H1 (cell line): Measurements from ENCODE around the gene PAK2. TPM values are rescaled to one million over a fixed set of nuclear protein-coding genes. Genes with fewer than 3 reads are reported as not detected.

Experiments used
- CREB1 ChIP-seq: IDR thresholded peaks from 2 replicates; pipeline ENCODE4 v1.6.1; 2012; ENCODE audit warnings: inconsistent platforms
- CTBP2 ChIP-seq: IDR thresholded peaks from 2 replicates; pipeline ENCODE4 v1.7.0; 2011; ENCODE audit warnings: borderline replicate concordance, mild to moderate bottlenecking, moderate library complexity, mixed read lengths, low read length; ENCODE audit not compliant: insufficient read depth, insufficient read length
- POU5F1 ChIP-seq: IDR thresholded peaks from 2 replicates; pipeline ENCODE4 v1.6.1; 2011; ENCODE audit warnings: low read depth, mild to moderate bottlenecking, low read length, moderate library complexity
- RAD21 ChIP-seq, 2 experiments: IDR thresholded peaks in 1 of 2; conservative IDR thresholded peaks in 1 of 2; 2 replicates each; pipeline ENCODE4 v1.6.1; 2011; ENCODE audit warnings: low read depth in 2 of 2, low read length in 2 of 2, improper control_type of control experiment in 1 of 2, inconsistent platforms in 1 of 2, mild to moderate bottlenecking in 1 of 2, moderate library complexity in 1 of 2
- RXRA ChIP-seq: IDR thresholded peaks from 2 replicates; pipeline ENCODE4 v1.6.1; 2011; ENCODE audit warnings: low read depth, mild to moderate bottlenecking, low read length, moderate library complexity; ENCODE audit not compliant: insufficient read depth
- SIX5 ChIP-seq: IDR thresholded peaks from 2 replicates; pipeline ENCODE4 v1.6.1; 2011; ENCODE audit warnings: mild to moderate bottlenecking, low read depth, low read length
- TAF1 ChIP-seq: IDR thresholded peaks from 2 replicates; pipeline ENCODE4 v1.6.1; 2011; ENCODE audit warnings: mild to moderate bottlenecking, low read depth, low read length
- TBP ChIP-seq: IDR thresholded peaks from 2 replicates; pipeline ENCODE4 v1.6.1; 2011; ENCODE audit warnings: low read depth, low read length, improper control_type of control experiment
- ZNF274 ChIP-seq: IDR thresholded peaks from 2 replicates; pipeline ENCODE4 v1.7.0; 2012; ENCODE audit warnings: low read length, borderline replicate concordance; ENCODE audit errors: extremely low read depth
- polyA plus RNA-seq, 7 experiments: library from polyadenylated mRNA; depleted of rRNA in 3 of 7; stranded (reverse) in 5 of 7; unstranded in 2 of 7; fragments of >200 nt in 5 of 7; fragments of 200-250 nt in 2 of 7; gene quantifications; 1 replicate in 5 of 7; 2 replicates in 1 of 7; 4 replicates in 1 of 7; pipeline versions ENCODE4 v1.2.1 to v1.2.3, GENCODE V29; 2011 to 2013; ENCODE audit warnings: missing spikeins in 2 of 7, mixed read lengths in 2 of 7
- total RNA-seq: library from RNA; stranded (reverse); fragmentation: NEBNext Ultra II Directional; extraction: Animal tissue kit (Norgen Biotek cat#: 25700); gene quantifications from 2 replicates; pipeline ENCODE4 v1.2.1, GENCODE V29; 2021

The PAK2 gene
- total and polyA plus RNA-seq, 2 of the 8 experiments (the other 6 are each of a cell fraction or from before 2014, with no cell fraction given): 13.1 to 60.5 TPM

DNA sequence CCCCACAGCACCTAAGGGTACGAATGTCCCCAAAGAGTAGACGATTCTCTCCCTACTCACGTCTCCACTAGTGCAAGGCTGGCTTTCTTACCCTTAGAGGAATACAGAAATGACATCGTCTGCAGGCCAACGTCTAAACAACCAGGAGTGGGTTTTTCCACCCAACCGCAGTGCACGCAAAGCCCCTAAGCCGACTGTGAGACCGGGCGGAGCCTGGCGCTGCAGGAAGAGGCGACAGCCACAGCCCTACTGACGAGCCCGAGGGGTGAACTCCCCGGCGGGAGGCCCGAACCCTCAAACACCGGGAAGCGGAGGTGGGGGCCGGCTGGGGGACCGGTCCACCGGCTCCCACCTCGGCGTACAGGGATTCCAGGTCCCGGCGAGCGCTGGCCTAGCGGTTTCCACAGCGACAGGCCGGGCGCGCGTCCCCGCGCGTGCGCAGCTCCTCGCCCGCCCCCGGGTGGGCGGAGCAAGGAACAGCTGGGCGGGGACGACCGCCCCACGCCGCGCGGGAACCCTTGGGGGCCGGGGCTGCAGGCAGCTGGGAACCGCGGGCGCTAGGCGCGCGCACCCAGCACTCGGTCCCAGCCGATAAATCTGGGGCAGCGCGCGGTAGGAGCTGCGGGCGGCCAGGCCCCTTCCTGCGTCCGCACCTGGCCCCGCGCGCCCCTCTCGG lies 27.7 kb upstream of the PAK2 start, which contains the start of the genes CEP19 and PIGX (continued):
- TF ChIP-seq RXRA (no peak), SIX5 (no peak), TAF1 (no peak), POU5F1 (no peak), CTBP2 (no peak), TBP (no peak), RAD21 (IDR thresholded peaks at IDR 0.05 in 1 of 2, conservative IDR thresholded peaks at IDR 0.05 in 1 of 2; ENCODE audit: low read depth in 2 of 2, low read length in 2 of 2) (no peak; a peak in 1 of 4 replicates), ZNF274 (no peak), CREB1 (no peak)
